GM21717 (cell line): ENCODE results near the gene RPS6KA6.

Source experiments
- ATAC-seq: cut with Tn5 transposase; IDR thresholded peaks from one replicate; pipeline ENCODE4 v1.9.1; 2021; ENCODE audit warnings: mild to moderate bottlenecking, moderate library complexity; ENCODE audit not compliant: unreplicated experiment

The RPS6KA6 gene

DNA sequence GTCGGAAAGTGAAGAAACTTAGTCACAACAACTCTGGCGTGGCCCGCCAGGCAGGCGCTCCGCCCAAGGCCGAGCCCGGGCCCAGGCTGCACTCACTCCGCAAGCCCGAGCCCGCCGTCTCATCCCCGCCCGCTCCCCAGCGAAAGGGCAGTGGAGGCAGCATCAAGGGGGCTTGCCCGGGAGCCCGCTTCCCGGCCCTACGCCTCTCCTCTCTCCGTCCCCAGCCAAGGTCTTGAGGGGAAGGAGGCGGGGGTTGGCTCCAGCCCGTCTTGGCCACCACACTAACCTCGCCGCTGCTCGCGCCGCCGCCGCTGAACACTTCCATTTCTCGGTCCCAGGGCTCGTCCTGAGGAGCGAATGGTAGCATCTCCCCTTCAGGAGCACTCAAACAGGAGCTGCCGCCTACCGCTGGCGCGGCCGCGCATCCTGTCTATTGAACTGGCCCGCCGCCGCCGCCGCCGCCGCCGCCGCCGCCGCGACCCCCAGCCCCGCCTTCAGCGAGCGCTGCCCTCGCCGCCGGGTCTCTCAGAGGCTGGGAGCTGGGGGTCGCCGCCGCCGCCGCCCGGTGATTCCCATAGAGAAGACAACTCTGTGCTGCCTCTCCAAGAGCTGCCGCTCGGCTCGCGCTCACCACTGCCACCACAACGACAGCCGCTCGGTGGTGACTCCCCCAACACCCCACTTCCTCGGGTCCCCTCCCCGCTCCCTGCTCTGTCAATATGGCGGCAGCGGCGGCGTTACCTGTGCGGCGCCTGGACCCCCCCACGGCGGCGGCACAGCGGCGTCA is at the start of gene RPS6KA6:
Gene RPS6KA6 (minus strand): TSS at position 667 of the 787 bp plus-strand sequence. CDS start 300 bp downstream, at position 367.
- no peak for ATAC-seq

DNA sequence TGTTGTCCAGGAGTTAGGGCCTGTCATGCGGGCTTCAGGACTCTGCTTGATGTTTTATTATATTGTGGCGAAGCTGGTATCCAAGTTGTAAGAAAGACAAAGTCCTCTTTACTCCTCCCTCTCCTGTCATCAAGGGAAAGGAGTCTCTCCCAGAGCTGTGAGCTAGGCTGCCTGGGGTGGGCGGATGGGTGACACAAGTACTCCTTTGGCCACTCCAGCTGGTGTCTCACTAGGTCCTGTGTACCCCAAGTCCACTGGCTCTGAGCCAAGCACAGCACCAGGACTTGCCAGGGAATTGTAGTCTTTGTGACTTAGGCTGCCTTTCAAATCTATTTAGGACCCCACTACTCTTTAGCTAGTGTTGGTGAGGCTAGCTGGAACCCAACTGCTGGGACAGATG is 36.7 kb upstream of the RPS6KA6 start:
- ATAC-seq = no peak

DNA sequence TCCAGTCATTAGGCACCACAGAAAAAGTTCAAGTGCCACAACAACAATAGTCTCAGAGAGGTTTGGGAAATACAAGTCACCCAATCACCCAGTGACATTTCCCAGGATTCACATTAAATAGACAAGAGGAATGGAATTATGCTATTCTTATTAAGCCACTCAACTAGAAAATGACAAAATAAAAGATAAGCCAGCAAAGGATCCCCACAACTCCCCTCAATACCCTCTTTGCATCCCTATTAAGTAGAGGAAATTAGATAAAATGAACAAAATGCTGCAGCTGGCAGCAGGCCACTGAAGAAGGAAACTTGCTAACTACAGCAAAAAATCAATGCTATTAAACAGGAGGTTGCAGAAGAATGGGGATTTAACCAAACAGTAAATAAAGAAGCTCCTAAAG is 35.3 kb upstream of the RPS6KA6 start:
- ATAC-seq = no peak

DNA sequence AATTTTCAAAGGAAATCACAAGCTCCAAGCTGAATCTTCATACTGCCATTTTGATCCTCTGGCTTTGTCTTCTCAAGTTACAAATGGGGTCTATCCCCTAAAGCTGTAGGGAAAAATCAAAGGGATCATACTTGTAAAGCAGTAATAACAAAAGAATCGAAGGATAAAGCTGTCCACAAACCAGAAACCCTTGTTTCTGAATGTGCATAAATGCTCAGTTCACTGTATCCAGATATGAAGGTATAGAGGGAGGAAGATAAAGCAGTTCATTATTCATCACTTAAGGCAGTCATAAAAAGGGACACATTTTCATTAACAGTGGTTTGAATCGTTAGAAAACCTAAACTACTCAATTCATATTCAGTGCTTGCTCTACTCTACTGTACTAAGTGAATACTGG is 33.2 kb upstream of the RPS6KA6 start:
- ATAC-seq = no peak

DNA sequence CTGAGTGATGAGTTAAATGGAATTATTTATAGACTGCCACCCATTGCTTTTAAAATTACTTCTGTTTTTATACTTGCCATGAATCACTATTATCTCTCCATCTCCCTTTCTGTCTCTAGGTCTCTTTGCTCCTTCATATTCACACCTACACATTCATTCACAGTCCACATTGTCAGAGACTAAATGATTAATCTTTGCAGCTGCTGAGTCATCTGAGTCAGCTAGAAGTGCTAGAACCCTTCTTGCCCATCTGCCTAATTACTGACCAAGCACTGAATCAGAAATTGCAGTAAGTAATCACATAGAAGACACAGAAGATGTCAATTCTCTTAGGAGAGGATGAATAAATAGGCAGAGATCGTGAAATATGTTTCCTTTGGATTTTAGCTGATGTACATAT is 31.6 kb upstream of the RPS6KA6 start:
- no peak for ATAC-seq

DNA sequence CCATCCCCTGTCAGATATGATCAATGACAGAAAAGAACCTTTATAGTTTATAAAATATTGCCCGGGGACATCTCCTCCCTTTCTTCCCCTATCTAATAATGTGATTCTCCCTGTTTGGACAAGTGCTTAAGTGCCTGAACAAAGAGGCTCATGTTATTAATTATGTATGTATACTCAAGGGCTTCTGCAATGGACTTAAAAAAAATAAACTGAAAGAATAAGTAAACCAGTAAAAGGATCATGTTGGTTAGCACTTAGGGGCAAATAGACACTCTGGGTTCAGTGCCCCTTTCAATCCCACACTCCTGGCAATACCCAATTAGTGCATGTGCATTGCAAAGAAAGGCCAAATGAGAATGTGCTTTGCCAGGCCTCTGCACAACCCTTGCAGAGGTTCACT is 30.7 kb upstream of the RPS6KA6 start:
- no peak for ATAC-seq

DNA sequence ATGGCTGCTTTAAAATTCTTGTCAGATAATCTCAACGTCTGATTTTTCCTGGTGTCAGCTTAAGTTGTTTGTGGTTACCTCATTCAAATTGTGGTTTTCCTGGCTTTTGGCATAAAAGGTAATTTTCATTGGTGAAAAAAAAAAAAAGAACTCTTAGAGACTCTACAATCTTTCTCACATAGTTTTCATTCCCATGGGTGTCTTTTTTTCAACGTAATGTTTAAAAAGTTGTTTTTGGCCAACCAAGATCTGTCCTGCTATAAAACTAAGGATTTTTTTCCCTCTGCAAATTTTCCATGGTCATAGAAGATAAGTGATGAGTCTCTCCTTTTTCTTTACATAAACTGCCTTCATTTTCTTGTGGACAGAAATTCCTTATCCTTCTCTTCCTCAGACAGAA is 28.9 kb upstream of the RPS6KA6 start:
- ATAC-seq = no peak

DNA sequence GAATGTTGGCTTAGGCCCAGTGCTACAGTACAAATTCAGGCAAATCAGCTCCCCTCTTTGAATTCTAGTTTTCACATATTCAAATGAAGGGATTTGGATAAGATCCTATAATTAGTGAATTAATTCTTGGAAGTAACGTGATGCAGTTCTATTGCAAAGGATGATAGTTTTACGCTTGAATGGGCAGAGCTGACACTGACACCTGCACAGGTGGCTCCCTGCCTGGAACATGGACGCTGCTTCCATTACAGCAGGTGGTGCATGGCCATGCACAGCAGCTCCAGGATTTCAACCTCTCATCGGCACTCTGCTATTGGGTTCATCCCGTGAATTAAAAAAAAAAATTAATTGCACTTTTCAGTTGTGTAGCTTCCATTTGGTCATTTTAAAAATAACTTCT is 28.4 kb upstream of the RPS6KA6 start:
- no peak for ATAC-seq

DNA sequence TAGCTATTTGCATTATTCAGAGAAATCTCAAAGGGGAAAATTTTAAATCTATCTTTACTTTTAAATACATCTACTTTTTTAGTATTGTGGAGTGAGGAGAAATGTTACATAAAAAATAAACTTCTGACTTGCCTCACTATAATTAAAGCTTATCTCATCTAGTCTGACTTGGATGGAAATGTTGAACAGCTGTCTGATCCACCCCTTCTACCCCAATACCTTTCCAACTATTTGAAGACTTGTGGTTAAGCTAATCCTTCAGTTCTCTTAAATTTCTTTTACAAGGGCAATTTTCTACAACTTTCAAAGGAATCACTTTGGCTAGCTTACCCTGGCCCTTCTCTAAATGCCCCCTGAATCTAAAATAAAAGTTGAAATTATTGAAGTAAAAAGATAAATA is 17.3 kb upstream of the RPS6KA6 start:
- ATAC-seq = no peak

DNA sequence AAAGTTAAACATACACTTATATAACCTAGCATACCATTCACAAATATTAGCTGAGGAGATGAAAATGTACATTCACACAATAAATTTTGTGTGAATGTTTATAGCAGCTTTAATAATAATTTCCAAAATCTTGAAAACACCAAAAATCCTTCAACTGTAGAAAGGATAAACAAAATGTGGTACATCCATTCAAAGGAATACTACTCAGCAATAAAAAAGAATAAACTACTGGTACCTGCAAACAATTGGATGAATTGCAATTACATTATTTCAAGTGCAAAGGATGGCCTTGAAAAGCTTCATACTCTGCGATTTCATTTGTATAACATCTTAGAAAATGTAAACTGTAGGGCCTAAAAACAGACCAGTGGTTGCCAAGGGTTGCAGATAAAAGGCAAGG is 11.7 kb upstream of the RPS6KA6 start:
- ATAC-seq = no peak

DNA sequence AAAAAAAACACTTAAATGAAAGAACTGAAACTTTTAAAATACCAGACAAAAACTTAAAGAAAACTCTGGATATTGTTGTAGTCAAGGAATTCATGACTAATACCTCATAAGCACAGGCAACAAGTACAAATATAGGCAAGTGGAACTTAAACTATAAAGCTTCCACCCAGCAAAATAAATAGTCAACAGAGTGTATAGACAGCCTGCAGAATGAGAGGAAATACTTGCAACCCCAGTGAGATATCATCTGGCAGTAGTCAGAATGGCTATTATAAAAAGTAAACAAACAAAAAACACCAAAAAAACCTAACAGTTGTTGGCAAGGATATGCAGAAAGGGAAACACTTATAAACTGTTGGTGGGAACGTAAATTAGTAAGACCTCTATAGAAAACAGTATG is 9.6 kb upstream of the RPS6KA6 start:
- ATAC-seq = no peak

DNA sequence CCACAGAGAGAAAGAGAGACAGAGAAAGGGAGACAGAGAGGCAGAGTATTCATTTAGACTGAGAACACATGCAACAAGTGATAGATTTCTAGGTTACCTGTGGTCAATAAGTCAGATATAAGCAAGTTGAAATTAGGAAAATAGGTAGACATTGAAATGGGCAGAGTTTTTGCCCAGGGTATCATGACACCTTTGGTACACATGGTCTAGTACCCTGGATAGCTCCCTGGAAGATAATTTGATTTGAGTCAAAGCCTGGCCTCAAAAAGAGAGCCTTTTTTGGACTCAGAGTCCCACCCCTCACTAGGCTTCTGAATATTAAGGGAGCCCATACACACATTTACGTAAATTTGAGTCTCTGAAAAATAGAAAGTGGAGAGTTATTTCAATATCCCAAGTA is 4.0 kb upstream of the RPS6KA6 start:
- no peak for ATAC-seq

DNA sequence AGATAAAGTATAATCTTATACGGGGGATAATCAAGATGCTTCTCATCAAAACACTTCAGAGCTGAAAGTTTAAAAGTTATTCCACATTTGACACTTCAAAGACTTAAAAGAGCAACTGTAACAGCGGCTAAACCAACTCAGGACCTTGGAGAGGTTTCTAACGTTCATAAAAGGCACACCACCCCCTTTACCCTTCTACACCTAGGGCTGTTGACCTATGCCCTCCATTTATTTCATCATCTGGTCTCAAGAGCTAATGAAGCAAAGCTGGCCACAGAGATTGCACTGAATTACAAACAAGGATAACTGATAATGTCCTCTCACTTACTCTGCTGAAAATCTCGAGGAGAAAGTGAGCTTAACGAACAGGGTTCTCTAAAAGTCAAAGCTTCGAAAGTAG is 1.1 kb upstream of the RPS6KA6 start:
- ATAC-seq = no peak

DNA sequence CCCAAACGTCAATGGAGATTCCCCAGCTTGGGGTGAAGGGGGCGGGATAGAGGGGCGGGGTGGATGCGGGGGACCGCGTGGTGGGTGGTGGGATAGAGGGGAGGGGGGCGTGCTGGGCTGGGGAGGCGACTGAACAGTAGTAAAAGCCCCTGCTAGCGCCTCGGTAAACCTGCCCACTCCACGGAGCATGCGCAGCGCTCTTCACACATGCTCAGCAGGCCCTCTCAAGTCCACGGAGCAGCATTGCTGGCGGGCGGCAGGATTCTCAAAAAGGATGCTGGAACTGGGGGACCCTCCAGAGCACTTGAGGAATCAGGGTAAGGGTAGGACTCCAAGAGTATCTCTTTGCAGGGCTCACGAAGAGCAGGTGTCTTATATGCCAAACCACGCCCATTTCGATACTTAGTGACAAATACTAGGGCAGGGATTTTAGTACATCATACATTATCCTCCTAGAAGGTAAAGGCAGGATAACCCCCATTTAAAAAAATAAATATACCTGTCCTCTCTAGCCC is 378 bp upstream of the RPS6KA6 start:
- ATAC-seq = no peak

DNA sequence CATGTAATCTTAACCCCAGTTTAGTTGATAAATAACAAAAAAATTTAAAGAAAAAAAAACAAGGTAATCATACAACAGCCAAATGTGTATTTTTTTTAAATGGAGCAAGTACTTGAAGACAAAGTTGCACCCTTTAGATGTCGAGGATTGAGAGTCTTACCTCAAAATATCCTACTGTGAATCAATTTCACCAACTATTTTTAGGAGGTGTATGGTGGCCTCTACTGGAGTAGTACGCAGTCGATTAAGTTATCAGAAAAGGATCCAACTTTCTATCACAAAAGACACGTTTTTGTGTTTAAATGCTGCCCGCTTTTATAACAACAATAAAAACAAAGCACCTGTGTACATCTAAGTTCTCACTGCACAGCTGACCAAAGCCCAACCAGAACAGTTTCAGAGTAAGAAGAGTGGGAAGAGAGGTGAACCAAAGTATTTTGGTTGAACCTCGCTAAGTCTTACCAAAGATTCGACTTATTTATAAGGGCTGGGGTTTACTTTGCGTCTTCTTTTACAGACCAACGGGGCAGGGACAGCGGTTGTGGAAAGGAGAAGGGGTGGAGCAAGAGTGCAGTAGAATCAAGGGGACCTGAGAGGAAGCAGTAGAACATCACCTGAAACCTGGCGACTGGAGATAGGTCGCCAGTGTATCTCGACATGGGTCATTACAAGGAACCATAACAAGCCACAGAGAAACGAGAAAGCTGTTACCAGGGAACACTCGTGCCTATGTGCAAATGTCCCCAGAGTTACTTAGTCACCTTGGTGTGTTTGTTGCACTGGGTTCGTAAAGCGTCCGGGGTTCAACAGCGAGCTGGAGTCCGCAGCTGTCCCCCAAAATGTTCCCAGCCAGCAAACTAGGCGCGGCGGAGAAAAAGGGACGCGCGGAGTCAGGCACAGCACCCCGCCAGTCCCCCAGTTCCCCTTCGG is 1.1 kb downstream of the RPS6KA6 start:
- no peak for ATAC-seq

DNA sequence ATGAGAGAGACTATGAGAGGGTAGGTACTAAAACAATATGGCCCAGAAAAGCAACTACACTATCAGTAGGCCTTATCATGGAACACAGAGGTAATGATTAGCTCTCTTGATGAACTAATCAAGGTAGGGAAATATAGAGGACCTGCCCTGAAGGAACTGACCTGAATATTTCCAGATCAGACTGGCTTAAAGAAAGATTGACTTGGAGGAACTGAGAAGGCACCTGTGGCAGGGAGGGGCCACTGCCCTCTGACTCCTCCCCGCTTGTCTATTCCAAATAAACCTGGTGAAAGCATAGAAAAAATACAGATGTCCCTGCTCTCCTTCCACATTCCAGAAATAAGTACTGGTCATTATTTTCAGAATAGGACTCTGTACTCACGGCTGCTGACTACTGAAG is 5.5 kb downstream of the RPS6KA6 start:
- ATAC-seq = no peak

DNA sequence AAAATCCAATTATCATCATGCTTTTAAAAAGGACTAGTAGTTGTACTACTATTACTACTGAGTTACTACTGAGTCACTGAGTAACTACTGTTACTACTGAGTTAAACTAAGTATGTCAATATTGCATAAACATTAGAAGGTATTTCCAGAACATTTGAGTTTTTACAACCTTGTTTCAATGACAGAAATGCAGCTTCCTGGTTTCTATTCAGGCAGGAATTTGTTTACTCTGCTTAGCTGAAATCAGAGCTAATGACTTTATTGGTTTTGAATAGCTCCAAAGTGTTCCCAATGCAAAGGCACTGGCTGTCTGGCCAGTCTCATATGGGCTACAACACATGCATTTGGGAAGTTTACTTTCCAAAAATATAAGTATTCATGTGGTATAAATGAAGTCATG is 12.0 kb downstream of the RPS6KA6 start:
- ATAC-seq = no peak

DNA sequence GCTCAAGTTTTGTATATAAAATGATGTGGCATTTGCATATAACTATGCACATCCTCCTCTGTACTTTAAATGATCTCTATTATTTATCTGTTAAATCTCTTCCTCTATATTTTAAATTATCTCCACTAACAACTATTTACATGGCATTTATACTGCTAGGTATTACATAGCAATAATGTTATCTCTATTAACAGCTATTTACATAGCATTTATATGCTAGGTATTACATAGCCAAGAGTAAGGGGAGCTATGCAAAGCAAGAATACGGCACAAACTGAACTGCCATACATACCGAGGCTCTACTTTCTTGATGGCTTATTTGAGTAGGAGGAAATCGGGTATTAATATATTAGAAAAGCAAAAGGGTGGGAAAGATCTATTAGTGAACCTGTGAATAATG is 12.7 kb downstream of the RPS6KA6 start:
- no peak for ATAC-seq

DNA sequence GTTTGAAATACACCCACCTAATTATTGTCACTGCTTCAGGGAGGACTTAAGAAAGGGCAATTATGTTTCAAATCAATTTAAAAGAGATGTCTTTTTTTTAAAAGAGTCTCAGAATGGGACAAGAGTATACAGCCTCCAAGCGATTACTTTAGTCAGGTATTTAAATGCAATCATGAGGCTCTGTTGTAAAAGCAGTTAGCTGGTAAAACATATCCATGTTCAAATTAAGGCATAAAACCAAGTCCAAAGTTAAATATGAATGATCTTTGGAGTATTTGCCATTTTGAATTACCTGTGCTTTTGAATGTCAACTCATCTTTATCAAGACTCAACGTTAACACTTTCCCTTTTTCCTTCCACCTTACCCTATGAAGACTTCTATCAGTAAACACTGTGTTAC is 13.7 kb downstream of the RPS6KA6 start:
- ATAC-seq = no peak

DNA sequence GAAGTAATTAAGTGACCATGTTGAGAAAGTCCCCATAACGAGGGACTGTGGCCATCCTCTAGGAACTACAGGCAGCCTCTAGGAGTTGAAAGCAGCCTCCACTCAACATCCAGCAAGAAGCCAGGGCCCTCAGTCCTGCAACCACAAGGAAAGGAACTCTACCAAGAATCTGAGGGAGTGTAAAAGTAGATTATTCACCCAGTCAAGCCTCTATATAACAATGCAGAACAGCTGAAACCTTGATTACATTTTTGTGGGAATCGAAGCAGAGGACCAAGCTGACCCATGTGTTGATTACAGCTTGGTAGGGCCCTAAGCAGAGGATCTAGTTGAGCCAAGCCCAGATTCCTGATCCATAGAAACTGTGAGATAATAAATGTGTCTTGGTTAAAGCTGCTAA is 17.1 kb downstream of the RPS6KA6 start:
- ATAC-seq = no peak

DNA sequence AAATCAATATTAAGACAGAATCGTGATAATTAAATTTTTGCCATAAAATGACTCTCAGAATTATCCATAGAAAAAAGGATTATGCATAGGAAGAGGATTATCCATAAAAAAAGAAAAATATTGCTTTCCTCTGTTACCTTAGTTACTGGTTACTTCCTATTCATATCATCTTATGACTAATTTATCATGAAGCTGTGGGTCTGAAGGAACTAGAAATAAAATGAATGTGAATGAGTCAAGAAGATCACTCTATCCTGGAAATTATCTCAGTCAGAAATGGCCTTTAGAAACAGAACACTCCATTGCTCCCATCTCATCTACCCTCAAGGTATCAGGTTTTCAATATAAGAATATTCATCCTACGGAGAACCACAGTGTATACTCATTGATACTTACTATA is 19.4 kb downstream of the RPS6KA6 start:
- ATAC-seq = no peak

DNA sequence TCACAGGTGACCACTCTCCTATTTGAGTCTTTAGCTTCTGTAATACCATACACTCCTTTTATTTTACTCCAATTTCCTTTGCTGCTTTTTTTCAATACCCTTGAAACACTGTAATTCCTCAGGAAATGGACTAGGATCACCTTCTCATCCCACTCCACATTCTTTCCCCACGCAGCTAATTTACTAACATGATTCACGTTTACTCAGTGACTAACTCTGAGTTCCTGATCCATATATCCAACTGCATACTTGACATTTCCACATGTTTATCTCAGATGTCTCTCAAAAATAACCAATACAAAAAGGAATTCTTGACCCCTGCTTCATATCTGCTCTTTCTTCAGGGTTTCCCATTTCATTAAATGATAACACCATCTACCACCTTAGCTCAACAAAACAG is 19.9 kb downstream of the RPS6KA6 start:
- no peak for ATAC-seq
